ENCODE measurements around the gene PDPN.
"Not testable (repeated sequence)": the region's sequence is repeated elsewhere in the genome, so short reads cannot be mapped to it uniquely, and the experiment has no call there.

The PDPN gene, protein sequence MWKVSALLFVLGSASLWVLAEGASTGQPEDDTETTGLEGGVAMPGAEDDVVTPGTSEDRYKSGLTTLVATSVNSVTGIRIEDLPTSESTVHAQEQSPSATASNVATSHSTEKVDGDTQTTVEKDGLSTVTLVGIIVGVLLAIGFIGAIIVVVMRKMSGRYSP

DNA sequence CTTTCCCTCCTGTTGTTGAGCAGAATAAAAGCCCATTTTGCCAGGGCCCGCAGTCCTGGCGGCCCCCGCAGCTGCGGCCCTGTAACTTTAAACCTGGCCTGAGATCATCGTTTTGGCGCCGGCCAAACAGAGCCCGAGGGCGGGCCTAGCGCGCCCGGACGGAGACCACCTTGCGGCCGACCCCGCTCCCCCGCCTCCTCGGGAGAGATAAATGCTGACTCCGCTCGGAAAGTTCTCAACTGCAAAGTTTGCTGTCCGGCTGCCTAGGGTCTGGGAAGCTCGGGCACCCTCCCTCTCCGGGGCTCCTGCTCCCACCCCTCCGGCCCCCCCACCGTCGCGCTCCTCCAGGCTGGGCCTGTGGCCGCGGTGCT is at the start of gene PDPN:
Gene PDPN, plus strand, starts transcription at position 238 of the 371 bp plus-strand sequence. CDS start 202 bp downstream, outside the sequence.
- DNase-seq: peak; percentile 91

DNA sequence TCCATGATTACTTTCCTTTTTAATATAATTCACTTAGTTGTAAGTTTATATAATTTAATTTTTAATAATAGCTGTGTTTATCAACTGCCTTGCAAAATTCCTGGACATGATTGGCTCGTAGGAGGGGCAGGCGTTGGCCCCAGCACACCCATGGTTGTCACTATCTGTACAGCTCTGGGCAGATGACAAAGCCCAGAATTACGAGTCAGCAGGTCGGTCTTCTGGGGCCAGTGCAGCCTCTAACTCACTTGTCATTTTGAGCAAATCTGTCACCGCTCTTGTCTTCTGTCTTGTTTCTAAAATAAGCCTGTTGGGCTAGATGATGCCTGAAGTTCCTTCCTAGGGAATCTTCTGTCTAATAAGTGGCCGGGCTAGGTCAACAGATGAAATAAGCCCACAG is 48.4 kb upstream of the PDPN start:
- no peak for DNase-seq

DNA sequence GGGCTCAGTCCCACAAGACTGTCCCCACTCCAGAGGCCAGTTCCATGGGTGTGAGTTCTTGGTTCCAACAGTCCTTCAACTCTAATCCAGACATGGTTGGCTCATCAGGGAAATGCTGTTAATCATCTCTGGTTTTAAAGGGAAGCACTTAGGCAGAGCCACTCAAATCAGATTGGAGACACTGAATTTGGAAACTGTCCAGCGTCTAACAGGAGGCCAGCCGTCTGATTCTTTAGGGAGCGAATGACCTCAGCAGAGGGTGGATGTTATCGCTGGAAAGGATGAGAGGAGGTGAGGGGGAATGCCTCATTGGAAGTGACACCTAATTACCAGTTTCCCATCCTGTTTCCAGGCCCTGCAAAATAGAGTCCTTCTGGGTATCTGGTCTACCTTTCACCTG is 47.1 kb upstream of the PDPN start:
- no peak for DNase-seq

DNA sequence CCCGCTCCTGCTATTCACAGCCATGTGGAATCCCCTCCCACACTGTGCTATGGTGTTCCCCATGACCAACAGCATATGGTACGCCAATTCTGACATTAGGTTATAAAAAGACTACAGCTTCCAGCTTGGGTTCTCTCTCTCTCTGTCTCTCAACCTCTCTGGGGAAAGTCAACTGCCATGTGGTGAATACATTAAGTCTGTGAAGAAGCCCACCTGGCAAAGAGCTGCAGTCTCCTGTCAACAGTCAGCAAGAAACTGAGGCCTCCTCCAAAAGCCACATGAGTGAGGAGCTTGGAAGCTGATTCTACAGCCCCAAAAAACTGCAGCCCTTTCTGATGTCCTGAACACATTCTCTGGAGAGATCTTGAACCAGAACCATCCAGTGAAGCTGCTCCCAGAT is 44.8 kb upstream of the PDPN start:
- no peak for DNase-seq

DNA sequence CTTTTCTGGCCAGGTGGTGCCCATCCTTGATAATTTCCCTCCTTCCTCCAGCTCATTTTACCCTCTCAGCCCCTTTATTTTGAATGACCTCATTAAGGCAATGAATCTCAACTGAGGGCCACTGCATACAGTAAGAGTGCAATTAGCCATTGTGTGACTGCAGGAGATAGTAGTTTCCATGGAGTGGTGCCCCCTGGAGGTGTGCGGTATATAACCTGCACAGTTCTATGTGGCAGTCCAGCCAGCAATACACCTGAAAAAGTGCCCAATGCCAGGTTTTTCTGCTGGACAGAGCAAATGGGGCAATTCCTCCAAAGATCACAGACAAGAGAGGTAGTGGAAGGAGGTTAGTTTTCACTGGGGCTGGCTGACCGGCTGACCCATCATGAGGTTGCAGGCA is 43.9 kb upstream of the PDPN start:
- no peak for DNase-seq

DNA sequence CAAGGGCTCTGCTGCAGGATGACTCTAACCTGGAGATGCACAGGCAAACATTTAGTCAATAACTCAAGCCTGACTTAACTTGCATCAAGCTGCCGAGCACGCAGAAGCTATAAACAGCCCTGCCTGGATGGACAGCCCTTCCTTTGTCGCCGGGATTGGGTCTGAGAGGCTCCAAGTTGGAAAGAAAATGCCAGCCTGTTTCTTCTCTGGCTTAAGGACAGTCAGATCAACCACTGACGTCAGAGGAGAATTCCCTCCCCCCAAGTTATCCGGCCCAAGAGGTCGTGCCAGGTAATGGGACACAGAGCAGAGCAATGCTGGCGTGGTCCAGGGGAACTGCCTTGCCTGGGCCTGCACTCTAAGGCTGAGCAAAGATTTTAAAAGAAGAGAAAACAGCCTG is 42.8 kb upstream of the PDPN start:
- no peak for DNase-seq

DNA sequence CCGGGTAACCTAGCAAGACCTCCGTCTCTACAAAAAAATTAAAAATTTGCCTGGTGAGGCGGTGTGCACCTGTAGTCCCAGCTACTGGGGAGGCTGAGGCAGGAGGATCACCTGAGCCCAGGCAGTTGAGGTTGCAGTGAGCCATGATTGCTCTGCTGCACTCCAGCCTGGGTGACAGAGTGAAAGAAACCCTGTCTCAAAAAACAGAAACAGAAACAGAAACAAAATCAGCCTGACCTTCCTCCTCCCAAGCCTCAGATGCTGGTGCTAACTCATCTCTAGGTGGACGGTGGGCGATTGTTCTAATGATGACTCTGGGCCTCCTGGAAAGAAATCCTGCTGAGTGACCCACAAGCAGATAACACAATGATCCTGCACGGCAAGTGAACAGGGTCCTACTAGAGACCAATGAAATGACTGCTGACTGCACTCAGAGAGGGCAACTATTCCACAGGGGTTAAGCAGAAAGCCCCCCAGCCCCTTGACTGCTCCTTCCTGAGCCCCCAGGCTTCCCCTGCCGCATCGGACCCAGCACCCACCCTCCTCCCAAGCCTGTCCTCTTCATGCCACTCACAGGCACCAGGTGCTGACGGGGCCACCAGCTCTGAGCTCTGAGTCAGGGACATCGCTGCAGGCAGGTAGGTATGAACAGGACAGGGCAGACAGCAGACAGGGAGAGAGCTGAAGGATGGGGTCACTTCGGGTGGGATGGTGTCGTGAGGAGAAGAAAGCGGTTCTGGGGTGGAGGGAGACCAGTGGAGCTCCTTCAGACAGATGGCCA is 42.0 kb upstream of the PDPN start:
- no peak for DNase-seq

DNA sequence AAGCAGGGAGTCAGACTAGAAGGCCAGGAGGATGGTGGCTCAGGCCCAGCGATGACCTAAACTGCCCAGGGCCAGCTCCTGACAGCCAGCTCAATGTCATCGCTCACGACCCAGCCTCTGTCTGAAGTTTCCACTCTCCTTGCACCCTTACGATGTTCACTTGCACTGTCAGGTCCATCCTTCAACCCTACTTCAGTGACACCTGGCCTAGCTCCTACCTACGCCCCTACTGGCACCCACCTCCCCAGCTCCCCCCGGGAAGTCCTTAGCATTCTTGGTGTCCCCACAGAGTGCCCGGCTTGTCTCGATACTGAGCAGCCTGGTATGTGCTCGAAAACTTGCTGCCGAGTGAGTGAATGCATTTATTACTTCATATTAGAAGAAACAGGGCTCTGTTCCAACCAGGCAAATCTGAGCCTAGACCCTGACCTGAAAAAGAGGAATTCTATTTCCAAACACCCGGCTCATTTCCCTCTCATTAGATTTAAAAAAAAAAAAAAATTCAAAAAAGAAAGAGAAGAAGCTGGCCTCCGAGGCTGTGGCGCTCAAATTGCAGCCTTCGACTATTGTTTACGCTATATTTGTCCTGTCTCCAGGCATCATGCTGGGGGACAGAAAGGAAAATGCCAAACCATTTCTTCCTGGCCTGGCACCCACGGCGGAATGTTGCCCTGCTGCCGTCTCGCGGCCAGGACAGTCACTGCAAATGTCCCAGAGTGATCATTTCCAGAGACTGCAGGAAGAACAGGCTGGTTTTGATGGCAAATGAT is 40.0 kb upstream of the PDPN start:
- DNase-seq: peak; percentile 64

DNA sequence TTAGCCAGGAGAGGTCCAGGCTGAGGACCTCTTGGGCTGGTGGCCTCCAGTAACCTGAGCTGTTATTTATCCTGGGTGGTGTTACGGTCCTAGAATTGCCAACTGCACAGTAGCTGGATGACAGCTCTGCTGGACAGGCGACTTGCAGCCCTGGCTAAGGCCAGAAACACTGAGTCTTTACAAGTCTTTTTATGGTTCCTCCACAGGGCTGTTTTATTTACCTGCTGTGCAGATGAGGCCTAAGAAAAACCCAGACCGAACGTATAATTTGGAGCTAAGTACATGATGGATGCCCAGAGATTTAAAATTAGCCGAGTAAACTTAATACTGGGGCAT is 39.4 kb upstream of the PDPN start:
- DNase-seq: no peak

DNA sequence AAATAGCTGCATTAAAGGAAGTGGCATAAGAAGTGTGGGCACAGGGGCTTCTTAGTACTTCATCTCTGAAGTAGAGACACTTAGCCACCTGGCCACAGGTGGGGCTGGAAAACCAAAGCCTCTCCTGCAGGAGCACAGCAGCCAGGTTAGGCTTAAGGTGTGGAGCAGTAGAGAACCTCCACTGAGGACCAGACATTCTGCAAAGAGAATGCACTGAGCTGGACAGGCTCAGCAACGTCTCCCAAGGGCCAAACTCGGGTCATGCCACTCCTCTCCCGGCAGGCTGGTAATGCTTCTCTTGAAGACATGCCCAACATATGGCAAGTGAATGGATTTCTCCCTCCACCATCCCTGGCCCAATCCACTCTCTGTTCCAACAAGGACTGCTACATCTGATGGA is 36.8 kb upstream of the PDPN start:
- DNase-seq: peak; percentile 35

DNA sequence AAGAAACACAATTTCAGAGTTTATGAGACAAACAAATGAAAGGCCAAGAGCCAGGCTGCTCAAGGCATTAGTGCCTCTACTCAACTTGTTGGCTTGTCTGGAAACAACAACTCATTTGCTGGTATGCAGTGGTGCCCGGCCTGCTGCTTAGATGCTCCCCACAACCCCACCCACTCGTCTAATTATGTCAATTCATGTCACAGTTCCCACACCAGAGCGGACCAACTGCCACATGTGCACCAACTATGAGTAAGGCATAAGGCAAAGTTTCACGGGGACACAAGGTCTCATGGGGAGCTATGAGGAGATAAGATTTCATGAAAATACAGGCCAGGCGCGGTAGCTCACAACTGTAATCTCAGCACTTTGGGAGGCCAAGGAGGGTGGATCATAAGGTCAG is 35.4 kb upstream of the PDPN start:
- no peak for DNase-seq

DNA sequence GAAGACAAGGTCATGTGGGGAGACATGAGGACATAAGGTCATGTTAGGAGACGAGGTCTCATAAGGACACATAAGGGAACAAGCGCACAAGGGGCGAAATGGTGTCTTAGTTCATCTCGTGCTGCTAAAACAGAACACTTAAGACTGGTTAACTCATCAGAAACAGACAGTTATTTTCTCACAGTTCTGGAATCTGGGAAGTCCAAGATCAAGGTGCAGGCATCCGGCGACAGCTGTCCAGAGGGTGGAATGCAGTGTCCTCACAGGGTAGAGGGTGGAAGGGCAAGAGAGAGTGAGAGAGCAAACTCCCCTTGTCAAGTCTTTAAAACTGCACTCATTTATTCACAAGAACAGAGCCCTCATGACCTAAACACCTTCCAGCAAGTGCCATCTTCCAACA is 34.6 kb upstream of the PDPN start:
- no peak for DNase-seq

DNA sequence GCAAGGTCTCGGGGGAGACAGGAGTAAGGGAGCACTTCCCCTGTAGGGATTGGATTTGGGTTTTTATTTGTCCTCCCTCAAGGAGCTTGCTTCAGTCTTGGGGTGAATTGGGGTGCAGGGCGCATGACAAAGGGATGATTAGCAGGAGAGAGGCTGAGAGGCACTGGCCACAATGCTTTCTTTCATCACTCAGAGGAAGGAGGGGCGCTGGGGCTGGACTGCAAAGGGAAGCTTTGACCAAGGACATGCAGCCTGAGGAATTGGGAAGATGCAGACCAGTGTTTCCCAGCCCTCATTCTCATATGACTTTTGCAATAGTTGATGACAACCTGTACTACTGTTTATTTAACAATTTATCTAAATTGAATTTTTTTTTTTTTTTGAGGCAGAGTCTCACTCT is 34.1 kb upstream of the PDPN start:
- DNase-seq: no peak

DNA sequence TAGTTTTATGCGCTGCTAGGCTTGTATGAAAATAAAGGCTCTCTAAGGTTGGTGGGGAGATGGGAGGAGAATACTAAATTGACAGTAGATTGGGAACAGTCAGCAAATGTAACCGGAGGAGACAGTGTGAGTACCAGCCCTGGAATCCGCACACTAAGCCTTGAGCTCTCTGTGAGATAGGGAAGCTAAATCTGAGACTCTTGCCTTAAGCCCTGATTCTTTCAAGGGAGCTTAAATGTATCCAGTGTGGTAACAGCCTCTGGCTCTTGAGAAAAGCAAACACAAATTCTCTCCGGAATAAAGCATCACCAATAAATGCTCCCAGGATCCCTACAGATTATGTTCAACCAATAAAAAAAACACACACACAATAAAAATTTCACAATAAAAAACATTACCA is 33.0 kb upstream of the PDPN start:
- peak; percentile 61 for DNase-seq

DNA sequence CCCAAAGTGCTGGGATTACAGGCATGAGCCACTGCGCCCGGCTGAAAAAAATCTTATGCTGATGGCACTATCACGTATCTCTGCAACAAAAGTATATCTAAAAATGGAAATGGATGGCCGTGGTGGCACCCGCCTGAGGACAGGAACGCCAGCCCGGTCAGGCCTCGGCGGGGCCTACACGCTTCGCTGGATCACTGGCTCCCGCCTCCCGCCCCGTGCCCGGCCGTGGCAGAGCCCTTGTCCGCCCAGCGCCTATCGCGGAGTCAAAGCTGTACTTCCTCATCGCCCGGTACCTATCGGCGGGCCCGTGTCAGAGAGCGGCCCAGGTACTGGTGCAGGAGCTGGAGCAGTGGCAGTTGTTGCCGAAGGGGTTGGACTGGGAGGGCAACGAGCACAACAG is 28.8 kb upstream of the PDPN start:
- DNase-seq: peak; percentile 33

DNA sequence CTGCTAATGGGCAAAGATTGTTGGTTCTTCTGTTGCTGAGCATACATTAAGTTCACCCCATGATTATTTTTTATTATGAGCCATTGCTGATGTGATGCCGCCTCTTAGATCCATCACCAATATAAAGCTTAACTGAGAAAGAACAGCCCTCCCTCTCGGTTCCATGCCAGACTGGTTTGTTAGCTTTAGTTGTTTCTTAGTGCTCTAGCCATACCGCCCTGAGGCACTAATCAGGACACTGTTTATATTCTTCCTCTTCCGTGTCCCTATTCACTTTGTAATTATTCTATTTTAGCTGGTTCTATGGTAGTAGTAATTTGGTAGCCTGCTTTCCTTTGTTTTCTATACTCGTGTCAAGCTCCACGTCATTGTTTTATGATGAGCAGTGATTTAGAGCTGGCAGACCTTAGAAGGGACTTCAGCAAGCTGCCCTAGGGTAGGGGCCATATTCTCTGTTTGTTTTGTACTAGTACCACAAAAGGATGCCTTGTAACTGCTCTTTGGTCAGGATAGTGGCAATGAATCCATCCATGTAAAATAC is 27.3 kb upstream of the PDPN start:
- DNase-seq: peak; percentile 67

DNA sequence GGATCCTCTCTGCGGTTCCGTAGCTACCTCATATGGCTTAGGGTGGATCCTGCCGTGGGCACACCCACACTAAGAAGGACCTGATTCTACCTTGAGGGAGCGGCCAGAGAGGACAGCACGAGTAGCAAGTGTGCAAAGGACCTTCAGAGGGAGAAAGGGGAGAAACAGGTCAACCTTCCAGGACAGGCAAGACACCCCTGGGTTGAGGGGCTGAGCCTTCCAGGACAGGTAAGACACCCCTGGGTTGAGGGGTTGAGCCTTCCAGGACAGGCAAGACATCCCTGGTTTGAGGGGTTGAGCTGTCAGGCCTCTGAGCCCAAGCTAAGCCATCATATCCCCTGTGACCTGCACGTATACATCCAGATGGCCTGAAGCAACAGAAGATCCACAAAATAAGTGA is 23.1 kb upstream of the PDPN start:
- DNase-seq: no peak

DNA sequence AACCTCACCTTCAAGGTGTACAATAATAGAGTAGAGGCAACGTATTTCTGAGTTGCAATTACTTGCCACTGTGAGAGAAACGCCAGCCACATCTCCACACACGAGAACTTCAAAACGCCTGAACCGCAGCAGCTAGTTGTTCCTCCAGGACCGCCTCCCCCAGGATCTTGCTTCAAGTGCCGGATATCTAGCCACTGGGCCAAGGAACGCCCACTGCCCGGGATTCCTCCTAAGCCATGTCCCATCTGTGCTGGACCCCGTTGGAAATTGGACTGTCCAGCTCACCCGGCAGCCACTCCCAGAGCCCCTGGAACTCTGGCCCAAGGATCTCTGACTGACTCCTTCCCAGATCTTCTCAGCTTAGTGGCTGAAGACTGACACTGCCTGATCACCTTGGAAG is 20.7 kb upstream of the PDPN start:
- DNase-seq: not testable (repeated sequence)

DNA sequence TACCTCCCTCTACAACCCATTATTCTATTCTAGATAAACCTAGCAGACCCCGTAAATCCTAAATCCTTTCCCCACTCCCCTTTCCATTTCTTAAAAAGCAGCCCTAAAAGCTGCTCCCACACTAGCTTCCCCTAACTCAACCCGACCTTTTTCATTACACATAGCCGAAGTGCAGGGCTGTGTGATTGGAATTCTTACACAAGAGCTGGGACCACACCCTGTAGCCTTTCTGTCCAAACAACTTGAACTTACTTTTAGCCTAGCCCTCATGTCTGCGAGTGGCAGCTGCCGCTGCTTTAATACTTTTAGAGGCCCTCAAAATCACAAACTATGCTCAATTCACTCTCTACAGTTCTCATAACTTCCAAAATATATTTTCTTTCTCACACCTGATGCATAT is 19.6 kb upstream of the PDPN start:
- DNase-seq: no peak

DNA sequence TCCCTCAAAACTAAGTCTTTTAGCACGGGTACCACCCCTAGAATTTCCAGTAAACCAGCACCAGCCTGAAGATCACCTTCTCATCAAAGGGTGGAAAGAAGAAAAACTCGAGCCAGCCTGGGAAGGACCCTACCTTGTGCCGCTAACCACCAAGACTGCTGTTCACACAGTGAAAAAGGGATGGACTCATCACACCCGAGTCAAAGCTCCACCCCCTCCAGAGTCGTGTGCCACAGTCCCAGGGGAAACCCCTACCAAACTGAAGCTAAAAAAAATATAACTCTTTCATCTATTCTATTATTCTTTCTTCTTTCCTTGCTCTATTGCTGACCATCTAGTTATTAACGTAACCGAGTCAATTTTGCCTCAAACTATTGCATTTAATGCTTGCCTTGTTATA is 13.2 kb upstream of the PDPN start:
- peak; percentile 50 for DNase-seq

DNA sequence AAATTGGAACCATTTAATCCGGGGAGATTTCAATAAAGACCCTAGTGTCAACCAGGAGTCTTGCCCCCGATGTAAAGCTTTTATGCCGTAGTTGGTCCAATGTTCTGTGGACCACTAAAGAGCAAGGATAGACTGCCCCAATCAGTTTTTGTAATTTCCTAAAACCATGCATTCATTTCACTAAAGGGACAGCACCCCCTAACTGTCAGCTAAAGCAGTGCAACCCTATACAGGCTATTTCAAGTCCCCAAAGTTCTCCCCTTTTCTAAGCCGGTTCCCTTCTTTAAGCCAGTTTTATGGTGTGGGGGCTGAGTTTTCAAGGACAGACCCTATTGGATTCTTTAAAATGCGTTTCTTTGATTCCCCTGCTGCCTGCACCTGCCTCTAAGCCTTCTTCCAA is 12.7 kb upstream of the PDPN start:
- DNase-seq: peak; percentile 22

DNA sequence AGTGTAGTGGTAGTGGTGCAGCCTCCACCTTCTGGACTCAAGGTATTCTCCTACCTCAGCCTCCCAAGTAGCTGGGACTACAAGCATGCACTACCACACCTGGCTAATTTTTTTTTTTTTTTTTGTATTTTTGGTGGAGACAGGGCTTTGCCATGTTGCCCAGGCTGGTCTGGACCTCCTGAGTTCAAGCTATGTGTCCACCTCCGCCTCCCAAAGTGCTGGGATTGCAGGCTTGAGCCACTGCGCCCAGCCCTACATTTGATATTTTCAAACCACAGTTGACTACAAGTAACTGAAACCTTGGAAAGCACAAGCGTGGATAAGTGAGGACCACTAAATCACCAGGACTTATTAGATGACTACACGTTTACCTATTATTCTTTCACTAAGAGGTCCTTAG is 10.0 kb upstream of the PDPN start:
- DNase-seq: peak; percentile 14

DNA sequence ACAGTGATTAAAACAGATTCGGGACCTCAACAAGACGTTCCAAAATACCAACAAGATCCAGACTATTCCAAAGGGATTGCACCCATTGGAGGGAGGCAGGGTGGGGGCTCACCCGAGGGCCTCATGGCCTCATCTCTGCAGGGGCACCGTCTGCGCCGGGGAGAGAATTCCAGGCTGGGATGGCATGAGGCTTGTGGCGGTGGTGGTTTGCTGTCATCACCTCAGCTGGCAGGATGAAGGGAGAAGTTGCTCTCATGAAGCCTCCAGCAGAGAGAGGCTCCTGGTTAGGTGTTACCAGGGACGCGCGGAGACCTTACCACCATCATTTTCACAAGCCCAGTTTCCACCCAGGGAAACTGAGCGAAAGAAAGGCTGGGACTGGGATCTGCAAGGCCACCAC is 6.7 kb upstream of the PDPN start:
- DNase-seq: no peak

DNA sequence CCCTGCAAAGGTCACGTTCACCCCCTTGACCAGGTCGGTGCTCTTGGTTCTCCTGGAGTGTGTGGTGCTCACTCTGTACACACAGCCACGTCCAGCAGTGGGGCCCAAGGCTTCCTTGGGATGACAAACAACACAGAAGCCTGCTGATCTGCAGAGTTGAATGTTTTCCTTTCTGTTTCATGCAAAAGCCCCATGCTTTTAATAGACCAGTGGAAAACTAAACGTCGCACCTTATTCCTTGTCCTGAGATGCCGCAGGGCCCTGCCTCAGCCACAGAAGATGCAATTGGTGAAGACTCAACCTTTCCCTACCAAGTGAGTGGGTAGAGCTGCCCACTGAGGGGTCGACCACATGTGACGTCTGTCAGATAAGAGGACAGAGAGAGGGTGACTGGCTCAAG is 5.8 kb upstream of the PDPN start:
- DNase-seq: no peak
